H1 (cell line): ENCODE results near the gene BCAS3. TPM values are rescaled to one million over a fixed set of nuclear protein-coding genes. Genes with fewer than 3 reads are reported as not detected.

Experiments used
- CTCF ChIA-PET: fragments of 300-600 bp; sonication (Branson Sonifier 250); formaldehyde crosslinking; loops from one replicate; lab custom pipeline; 2021; ENCODE audit not compliant: partially characterized antibody; lab: Charles Lee
- POLR2A ChIA-PET: fragments of 300-600 bp; sonication (Branson Sonifier 250); formaldehyde crosslinking; loops from one replicate; lab custom pipeline; 2021; ENCODE audit warnings: inconsistent platforms; ENCODE audit not compliant: partially characterized antibody; lab: Charles Lee
- DNase-seq, 2 experiments: peaks; one replicate each; pipeline versions ENCODE4 v3.0.0 to v3.0.0-alpha.2; 2010 to 2022; ENCODE audit warnings: low spot score in 2 of 2, low read depth in 1 of 2, mixed read lengths in 1 of 2
- FAIRE-seq: peaks from 2 replicates; lab custom pipeline; 2011; peaks lifted over from hg19 to GRCh38; lab: Jason Lieb, UNC
- H2AFZ ChIP-seq: 2 replicates; pipeline ENCODE4 v1.8.1; 2012; ENCODE audit warnings: low read length, inconsistent platforms
- H2AK5ac ChIP-seq: 2 replicates; pipeline ENCODE4 v1.6.1; 2013; ENCODE audit warnings: low read depth, low read length
- H2BK120ac ChIP-seq: replicated peaks from 2 replicates; pipeline ENCODE3; 2013; ENCODE audit warnings: low read depth, low read length, inconsistent platforms
- H2BK12ac ChIP-seq: 2 replicates; pipeline ENCODE4 v1.6.1; 2013; ENCODE audit warnings: low read depth, low read length
- H2BK15ac ChIP-seq: 2 replicates; pipeline ENCODE4 v1.6.1; 2013; ENCODE audit warnings: low read length
- H2BK20ac ChIP-seq: 2 replicates; pipeline ENCODE4 v1.6.1; 2013; ENCODE audit warnings: low read length
- H2BK5ac ChIP-seq: 2 replicates; pipeline ENCODE4 v1.6.1; 2013; ENCODE audit warnings: low read depth, low read length
- H3K14ac ChIP-seq: 2 replicates; pipeline ENCODE4 v1.6.1; 2013; ENCODE audit warnings: inconsistent platforms; ENCODE audit not compliant: insufficient read length
- H3K18ac ChIP-seq: 2 replicates; pipeline ENCODE4 v1.6.1; 2013; ENCODE audit warnings: low read length; ENCODE audit errors: extremely low read depth
- H3K23ac ChIP-seq: 2 replicates; pipeline ENCODE4 v1.6.1; 2013; ENCODE audit warnings: inconsistent platforms; ENCODE audit not compliant: insufficient read length
- H3K23me2 ChIP-seq: 2 replicates; pipeline ENCODE4 v1.6.1; 2013; ENCODE audit warnings: low read depth, low read length
- H3K27ac ChIP-seq: 2 replicates; pipeline ENCODE4 v1.6.1; 2011; ENCODE audit warnings: low read depth, low read length, inconsistent platforms
- H3K27me3 ChIP-seq, 4 experiments: replicated peaks in 1 of 4; 1 replicate in 1 of 4; 2 replicates in 3 of 4; pipeline versions ENCODE4 v1.6.1 to v1.8.1; 2011 to 2013; ENCODE audit warnings: low read length in 3 of 4, mild to moderate bottlenecking in 3 of 4, inconsistent platforms in 2 of 4, mixed read lengths in 2 of 4, moderate library complexity in 1 of 4; ENCODE audit not compliant: control insufficient read depth in 3 of 4, insufficient read depth in 3 of 4; ENCODE audit errors: extremely low read depth in 1 of 4
- H3K36me3 ChIP-seq, 4 experiments: 2 replicates each; pipeline versions ENCODE4 v1.6.1 to v1.8.1; 2011 to 2013; ENCODE audit warnings: mild to moderate bottlenecking in 4 of 4, low read length in 3 of 4, moderate library complexity in 2 of 4, control low read depth in 1 of 4, inconsistent platforms in 1 of 4; ENCODE audit not compliant: insufficient read depth in 4 of 4, control insufficient read depth in 2 of 4
- H3K4ac ChIP-seq: replicated peaks from 2 replicates; pipeline ENCODE3; 2013; ENCODE audit warnings: low read length, low read depth, mixed read lengths, inconsistent platforms; ENCODE audit not compliant: insufficient read length
- H3K4me1 ChIP-seq, 4 experiments: replicated peaks in 1 of 4; 1 replicate in 1 of 4; 2 replicates in 3 of 4; pipeline versions ENCODE4 v1.6.1 to v1.8.1; 2011 to 2013; ENCODE audit warnings: low read length in 3 of 4, inconsistent platforms in 2 of 4, mixed read lengths in 1 of 4; ENCODE audit not compliant: insufficient read depth in 4 of 4, control insufficient read depth in 3 of 4
- H3K4me2 ChIP-seq, 2 experiments: 2 replicates each; pipeline versions ENCODE4 v1.6.1 to v1.8.1; 2011 to 2013; ENCODE audit warnings: low read depth in 2 of 2, low read length in 2 of 2, control low read depth in 1 of 2, inconsistent platforms in 1 of 2, mild to moderate bottlenecking in 1 of 2; ENCODE audit not compliant: insufficient read depth in 1 of 2
- H3K4me3 ChIP-seq, 4 experiments: fragments of 200-600, 300-600 bp in 1 of 4; sonication (generic), shearing (Covaris generic), sonication (Bioruptor Twin) in 1 of 4; 2 replicates each; pipeline versions ENCODE4 v1.5.1 to v1.8.1; 2011 to 2016; ENCODE audit warnings: low read length in 4 of 4, low read depth in 3 of 4, control low read depth in 2 of 4, inconsistent platforms in 2 of 4, mild to moderate bottlenecking in 2 of 4, mixed read lengths in 1 of 4, moderate library complexity in 1 of 4; ENCODE audit not compliant: insufficient read depth in 2 of 4; ENCODE audit errors: extremely low read depth in 1 of 4
- H3K56ac ChIP-seq: replicated peaks from 2 replicates; pipeline ENCODE3; 2013; ENCODE audit warnings: low read depth, mild to moderate bottlenecking, mixed read lengths, low read length, inconsistent platforms; ENCODE audit not compliant: insufficient read length
- H3K79me1 ChIP-seq: 2 replicates; pipeline ENCODE4 v1.6.1; 2013; ENCODE audit warnings: low read depth, low read length, control low read depth
- H3K79me2 ChIP-seq, 2 experiments: 2 replicates each; pipeline versions ENCODE4 v1.6.1 to v1.8.1; 2012 to 2013; ENCODE audit warnings: low read length in 2 of 2, mild to moderate bottlenecking in 2 of 2, inconsistent platforms in 1 of 2; ENCODE audit not compliant: insufficient read depth in 2 of 2, control insufficient read depth in 1 of 2
- H3K9ac ChIP-seq, 4 experiments: replicated peaks in 1 of 4; 1 replicate in 1 of 4; 2 replicates in 3 of 4; pipeline versions ENCODE4 v1.6.1 to v1.8.1; 2011 to 2013; ENCODE audit warnings: low read depth in 3 of 4, low read length in 3 of 4, control low read depth in 2 of 4, mild to moderate bottlenecking in 2 of 4, moderate library complexity in 2 of 4, inconsistent platforms in 1 of 4; ENCODE audit errors: extremely low read depth in 1 of 4
- H3K9me3 ChIP-seq, 2 experiments: 2 replicates each; pipeline versions ENCODE4 v1.6.1 to v1.8.1; 2012 to 2013; ENCODE audit warnings: mild to moderate bottlenecking in 2 of 2, moderate library complexity in 2 of 2, control low read depth in 1 of 2, inconsistent platforms in 1 of 2, low read depth in 1 of 2, low read length in 1 of 2, mixed read lengths in 1 of 2; ENCODE audit not compliant: insufficient read depth in 2 of 2
- H4K20me1 ChIP-seq, 2 experiments: replicated peaks in 1 of 2; 2 replicates each; pipeline versions ENCODE3 to v1.8.1; 2011 to 2013; ENCODE audit warnings: inconsistent platforms in 2 of 2, low read length in 2 of 2, mild to moderate bottlenecking in 1 of 2; ENCODE audit not compliant: insufficient read depth in 2 of 2, control insufficient read depth in 1 of 2
- H4K5ac ChIP-seq: 2 replicates; pipeline ENCODE4 v1.6.1; 2013; ENCODE audit warnings: low read length, low read depth, mixed read lengths, inconsistent platforms; ENCODE audit not compliant: insufficient read length
- H4K8ac ChIP-seq: 2 replicates; pipeline ENCODE4 v1.8.0; 2013; ENCODE audit warnings: mild to moderate bottlenecking, moderate library complexity, low read length, inconsistent platforms; ENCODE audit not compliant: insufficient read depth; ENCODE audit errors: extremely low read depth
- H4K91ac ChIP-seq: replicated peaks from 2 replicates; pipeline ENCODE3; 2013; ENCODE audit warnings: low read length, mixed read lengths, inconsistent platforms; ENCODE audit not compliant: insufficient read length
- ASH2L ChIP-seq: fragments of 200-600, 300-600 bp; sonication (generic); IDR thresholded peaks from one replicate; pipeline ENCODE4 v1.7.1; 2017; ENCODE audit warnings: low read length
- EP300 ChIP-seq, 2 experiments: IDR thresholded peaks; 1 replicate in 1 of 2; 2 replicates in 1 of 2; pipeline ENCODE4 v1.6.1; 2011 to 2012; ENCODE audit warnings: low read depth in 2 of 2, low read length in 2 of 2, mild to moderate bottlenecking in 2 of 2, borderline replicate concordance in 1 of 2, inconsistent platforms in 1 of 2, moderate library complexity in 1 of 2
- NANOG ChIP-seq: IDR thresholded peaks from 2 replicates; pipeline ENCODE4 v1.6.1; 2011; ENCODE audit warnings: low read length, low read depth, mild to moderate bottlenecking, inconsistent platforms; ENCODE audit not compliant: insufficient read depth, poor library complexity, severe bottlenecking
- SP2 ChIP-seq: IDR thresholded peaks from 2 replicates; pipeline ENCODE4 v1.6.1; 2012; ENCODE audit warnings: mild to moderate bottlenecking, low read length, inconsistent platforms
- YY1 ChIP-seq: IDR thresholded peaks from 2 replicates; pipeline ENCODE4 v1.6.1; 2011; ENCODE audit warnings: low read depth, mild to moderate bottlenecking, low read length
- WGBS, 2 experiments: shearing (Covaris generic) in 1 of 2; methylation state at CpG; one replicate each; pipeline versions ENCODE4 v1.1.6 to v1.1.7; 2013 to 2015; ENCODE audit warnings: low lambda C conversion rate in 2 of 2, mixed read lengths in 2 of 2, inconsistent platforms in 1 of 2, low coverage in 1 of 2, missing lambda C conversion rate in 1 of 2; ENCODE audit not compliant: insufficient replicate concordance in 2 of 2, insufficient coverage in 1 of 2, insufficient read length in 1 of 2; ENCODE audit errors: extremely low coverage in 1 of 2, missing lambda C conversion rate in 1 of 2; 5-methylcytosine and 5-hydroxymethylcytosine counted together
- polyA plus RNA-seq, 7 experiments: library from polyadenylated mRNA; depleted of rRNA in 3 of 7; stranded (reverse) in 5 of 7; unstranded in 2 of 7; fragments of >200 nt in 5 of 7; fragments of 200-250 nt in 2 of 7; gene quantifications; 1 replicate in 5 of 7; 2 replicates in 1 of 7; 4 replicates in 1 of 7; pipeline versions ENCODE4 v1.2.1 to v1.2.3, GENCODE V29; 2011 to 2013; ENCODE audit warnings: missing spikeins in 2 of 7, mixed read lengths in 2 of 7
- total RNA-seq: library from RNA; stranded (reverse); fragmentation: NEBNext Ultra II Directional; extraction: Animal tissue kit (Norgen Biotek cat#: 25700); gene quantifications from 2 replicates; pipeline ENCODE4 v1.2.1, GENCODE V29; 2021

The BCAS3 gene
- total and polyA plus RNA-seq, 2 of the 8 experiments (the other 6 are each of a cell fraction or from before 2014, with no cell fraction given): 9.9 to 13.3 TPM

- POLR2A ChIA-PET: no interaction called here
- Histone ChIP-seq H2BK15ac (peak overlapping the region; percentile 8; the same call in 1 of the 2 replicates), H2BK20ac (no peak overlapping the region), H3K4me3 (no peak overlapping the region), H3K23ac (no peak overlapping the region), H2BK120ac (peak overlapping the region; percentile 58), H3K4me1 (peaks cover 0 to 3% (median 1%) of the 10 kb centered on the region in 4 experiments; a peak in 2 of 7 replicates), H3K36me3 (no peaks in the 10 kb centered on the region), H3K23me2 (no peaks in the 10 kb centered on the region), H3K27ac (no peak overlapping the region), H3K79me2 (no peaks in the 10 kb centered on the region), H3K9me3 (no peaks in the 10 kb centered on the region), H2BK5ac (no peak overlapping the region), H3K56ac (no peak overlapping the region), H2BK12ac (no peak overlapping the region), H3K14ac (no peak overlapping the region), H4K20me1 (peaks cover 0 to 2% of the 10 kb centered on the region in 2 experiments), H3K4me2 (no peak overlapping the region), H4K5ac (no peak overlapping the region), H3K18ac (no peak overlapping the region), H3K4ac (no peak overlapping the region), H3K27me3 (no peaks in the 10 kb centered on the region; a peak in 1 of 7 replicates), H2AFZ (no peak overlapping the region), H3K79me1 (no peaks in the 10 kb centered on the region), H3K9ac (no peak overlapping the region), H4K8ac (no peak overlapping the region), H2AK5ac (no peak overlapping the region), H4K91ac (no peak overlapping the region)
- TF ChIP-seq ASH2L (no peak), YY1 (no peak), NANOG (no peak), EP300 (IDR thresholded peaks at IDR 0.05; ENCODE audit: borderline replicate concordance in 1 of 2, low read depth in 2 of 2, low read length in 2 of 2) (no peak), SP2 (no peak)
- 94% methylated on average over 27 of the region's 27 CpGs; no CpG with 5 or more reads in 1 of the 2 experiments for WGBS, 2 experiments
- CTCF ChIA-PET: interaction anchor here (1.1 to 3.3 kb wide), 5 partner anchors 9 to 45 kb away, joined by 3 to 10 read pairs (median 5); no protein-coding TSS in a partner anchor
- FAIRE-seq (no peak), DNase-seq (no peak)
Observed at GRCh38 chr17:61368049-61368831, 690.6 kb downstream of the BCAS3 start.
